Trophoblast cell (in vitro differentiated cells and primary cell): ENCODE results near the gene SPSB4.

ENCODE experiments used
- DNase-seq, 2 donors: peaks; one replicate each; pipeline ENCODE4 v3.0.0-alpha.2; 2016
- H2AFZ ChIP-seq: 2 replicates; pipeline ENCODE4 v1.6.1; 2013; ENCODE audit warnings: low read length, moderate library complexity, mild to moderate bottlenecking; ENCODE audit not compliant: insufficient read depth, poor library complexity
- H2AK5ac ChIP-seq: 2 replicates; pipeline ENCODE4 v1.6.1; 2013; ENCODE audit warnings: mild to moderate bottlenecking, low read length
- H2BK120ac ChIP-seq: 2 replicates; pipeline ENCODE4 v1.6.1; 2013; ENCODE audit warnings: low read length, mild to moderate bottlenecking, moderate library complexity; ENCODE audit not compliant: insufficient read depth, poor library complexity
- H2BK12ac ChIP-seq: 2 replicates; pipeline ENCODE4 v1.6.1; 2013; ENCODE audit warnings: mild to moderate bottlenecking, low read length, moderate library complexity
- H2BK5ac ChIP-seq: 2 replicates; pipeline ENCODE4 v1.6.1; 2013; ENCODE audit warnings: low read length, low read depth, moderate library complexity, mild to moderate bottlenecking; ENCODE audit not compliant: poor library complexity
- H3K14ac ChIP-seq: 2 replicates; pipeline ENCODE4 v1.6.1; 2013; ENCODE audit warnings: mild to moderate bottlenecking, low read length
- H3K18ac ChIP-seq: 2 replicates; pipeline ENCODE4 v1.6.1; 2013; ENCODE audit warnings: mild to moderate bottlenecking, low read length
- H3K23ac ChIP-seq: 2 replicates; pipeline ENCODE4 v1.6.1; 2013; ENCODE audit warnings: low read length
- H3K27ac ChIP-seq: 2 replicates; pipeline ENCODE4 v1.5.1; 2013; ENCODE audit warnings: low read depth, mild to moderate bottlenecking, inconsistent platforms, low read length, moderate library complexity
- H3K27me3 ChIP-seq: 2 replicates; pipeline ENCODE4 v1.6.1; 2013; ENCODE audit warnings: inconsistent platforms, mild to moderate bottlenecking, low read length, moderate library complexity; ENCODE audit not compliant: insufficient read depth
- H3K36me3 ChIP-seq, 2 experiments: 1 replicate in 1 of 2; 2 replicates in 1 of 2; pipeline ENCODE4 v1.6.1; 2013; ENCODE audit warnings: low read length in 2 of 2, mild to moderate bottlenecking in 2 of 2, moderate library complexity in 1 of 2; ENCODE audit not compliant: insufficient read depth in 2 of 2, control insufficient read depth in 1 of 2
- H3K4ac ChIP-seq: 2 replicates; pipeline ENCODE4 v1.6.1; 2013; ENCODE audit warnings: low read depth, mild to moderate bottlenecking, low read length, moderate library complexity
- H3K4me1 ChIP-seq, 2 experiments: 1 replicate in 1 of 2; 2 replicates in 1 of 2; pipeline ENCODE4 v1.6.1; 2013; ENCODE audit warnings: low read length in 2 of 2, mild to moderate bottlenecking in 2 of 2, moderate library complexity in 1 of 2; ENCODE audit not compliant: insufficient read depth in 2 of 2, control insufficient read depth in 1 of 2
- H3K4me2 ChIP-seq: 2 replicates; pipeline ENCODE4 v1.6.1; 2013; ENCODE audit warnings: inconsistent platforms, mild to moderate bottlenecking, low read length, moderate library complexity
- H3K4me3 ChIP-seq: 2 replicates; pipeline ENCODE4 v1.5.1; 2013; ENCODE audit warnings: mild to moderate bottlenecking, low read depth, low read length, inconsistent platforms
- H3K79me1 ChIP-seq: one replicate; pipeline ENCODE4 v1.6.1; 2013; ENCODE audit warnings: low read length
- H3K79me2 ChIP-seq: 2 replicates; pipeline ENCODE4 v1.6.1; 2013; ENCODE audit warnings: low read length, mild to moderate bottlenecking; ENCODE audit not compliant: control insufficient read depth, insufficient read depth, poor library complexity
- H3K9ac ChIP-seq: 2 replicates; pipeline ENCODE4 v1.6.1; 2013; ENCODE audit warnings: mild to moderate bottlenecking, low read length
- H3K9me3 ChIP-seq: 2 replicates; pipeline ENCODE4 v1.6.1; 2013; ENCODE audit warnings: low read depth, mild to moderate bottlenecking, control low read depth, inconsistent platforms, low read length; ENCODE audit not compliant: insufficient read depth
- H4K12ac ChIP-seq: 2 replicates; pipeline ENCODE4 v1.6.1; 2013; ENCODE audit warnings: low read depth, mild to moderate bottlenecking, low read length, moderate library complexity
- H4K8ac ChIP-seq: 2 replicates; pipeline ENCODE4 v1.6.1; 2013; ENCODE audit warnings: low read depth, mild to moderate bottlenecking, low read length, moderate library complexity
- H4K91ac ChIP-seq: one replicate; pipeline ENCODE4 v1.6.1; 2013; ENCODE audit warnings: low read depth, mild to moderate bottlenecking, low read length, moderate library complexity
- WGBS: extraction: QIAGEN DNeasy Blood & Tissue Kit; methylation state at CpG from one replicate; pipeline ENCODE4 v1.1.7; 2013; ENCODE audit warnings: missing lambda C conversion rate; ENCODE audit not compliant: insufficient read length, insufficient coverage; ENCODE audit errors: extremely low coverage; 5-methylcytosine and 5-hydroxymethylcytosine counted together

SPSB4 gene

GRCh38 chr3:141073580-141073979 is 22.4 kb downstream of the SPSB4 start:
- peak overlapping the region; percentile 50 for H3K4ac ChIP-seq
- no peak overlapping the region for H3K23ac ChIP-seq
- DNase-seq, result no peak
- no peak overlapping the region for H3K4me2 ChIP-seq
- H2BK12ac ChIP-seq, result no peak overlapping the region
- WGBS, result no CpG with 5 or more reads among the region's 2 CpGs
- H3K14ac ChIP-seq, result no peak overlapping the region
- no peak overlapping the region for H4K91ac ChIP-seq
- H3K9ac ChIP-seq, result no peak overlapping the region
- no peak overlapping the region for H3K27ac ChIP-seq
- H2AK5ac ChIP-seq, result no peak overlapping the region
- no peak overlapping the region for H3K18ac ChIP-seq
- H2BK5ac ChIP-seq, result no peak overlapping the region
- no peak overlapping the region for H2AFZ ChIP-seq
- peaks cover 41 to 52% of the 10 kb centered on the region in 2 experiments for H3K4me1 ChIP-seq
- H4K12ac ChIP-seq, result no peak overlapping the region
- no peaks in the 10 kb centered on the region for H3K9me3 ChIP-seq
- H3K79me1 ChIP-seq, result peaks cover 14% of the 10 kb centered on the region
- H3K27me3 ChIP-seq, result no peaks in the 10 kb centered on the region
- H3K79me2 ChIP-seq, result peaks cover 19% of the 10 kb centered on the region
- no peak overlapping the region for H4K8ac ChIP-seq
- no peak overlapping the region for H3K4me3 ChIP-seq
- H3K36me3 ChIP-seq, result peaks cover 0 to 5% of the 10 kb centered on the region in 2 experiments
- H2BK120ac ChIP-seq, result no peak overlapping the region

DNA sequence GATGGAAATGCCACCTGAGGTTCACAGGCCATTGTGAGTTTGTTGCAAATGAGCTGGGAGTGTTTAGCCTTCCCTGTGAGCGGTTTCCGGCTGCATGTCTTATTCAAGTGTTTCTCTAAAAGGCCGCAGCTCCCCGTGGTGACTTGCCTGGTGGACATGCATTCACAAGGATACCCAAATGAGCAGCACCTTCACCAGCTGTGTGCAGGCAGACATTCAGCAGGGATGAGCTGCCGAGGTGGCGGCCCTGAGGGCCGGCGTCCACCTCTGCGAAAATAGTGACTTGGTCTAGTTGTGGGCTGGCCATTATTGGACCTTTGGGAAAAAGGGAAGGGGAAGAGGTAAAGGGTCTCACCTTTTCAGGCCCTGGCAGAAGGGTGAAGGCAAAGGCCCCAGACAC is 23.4 kb downstream of the SPSB4 start:
- Histone ChIP-seq H2AK5ac (peak overlapping the region; percentile 7), H4K91ac (no peak overlapping the region), H3K18ac (no peak overlapping the region), H3K79me1 (peaks cover 17% of the 10 kb centered on the region), H4K8ac (no peak overlapping the region), H2BK5ac (no peak overlapping the region), H3K36me3 (peaks cover 0 to 5% of the 10 kb centered on the region in 2 experiments), H3K4me2 (no peak overlapping the region), H3K23ac (no peak overlapping the region), H2BK120ac (no peak overlapping the region), H4K12ac (no peak overlapping the region), H3K4me1 (peaks cover 39 to 52% of the 10 kb centered on the region in 2 experiments), H3K9me3 (no peaks in the 10 kb centered on the region), H3K14ac (no peak overlapping the region), H3K79me2 (peaks cover 21% of the 10 kb centered on the region), H3K4me3 (no peak overlapping the region), H3K27me3 (no peaks in the 10 kb centered on the region), H2AFZ (no peak overlapping the region), H3K27ac (no peak overlapping the region), H3K9ac (no peak overlapping the region), H2BK12ac (peak overlapping the region; percentile 11), H3K4ac (peak overlapping the region; percentile 39)
- DNase-seq, result no peak
- WGBS, result no CpG with 5 or more reads among the region's 9 CpGs

DNA sequence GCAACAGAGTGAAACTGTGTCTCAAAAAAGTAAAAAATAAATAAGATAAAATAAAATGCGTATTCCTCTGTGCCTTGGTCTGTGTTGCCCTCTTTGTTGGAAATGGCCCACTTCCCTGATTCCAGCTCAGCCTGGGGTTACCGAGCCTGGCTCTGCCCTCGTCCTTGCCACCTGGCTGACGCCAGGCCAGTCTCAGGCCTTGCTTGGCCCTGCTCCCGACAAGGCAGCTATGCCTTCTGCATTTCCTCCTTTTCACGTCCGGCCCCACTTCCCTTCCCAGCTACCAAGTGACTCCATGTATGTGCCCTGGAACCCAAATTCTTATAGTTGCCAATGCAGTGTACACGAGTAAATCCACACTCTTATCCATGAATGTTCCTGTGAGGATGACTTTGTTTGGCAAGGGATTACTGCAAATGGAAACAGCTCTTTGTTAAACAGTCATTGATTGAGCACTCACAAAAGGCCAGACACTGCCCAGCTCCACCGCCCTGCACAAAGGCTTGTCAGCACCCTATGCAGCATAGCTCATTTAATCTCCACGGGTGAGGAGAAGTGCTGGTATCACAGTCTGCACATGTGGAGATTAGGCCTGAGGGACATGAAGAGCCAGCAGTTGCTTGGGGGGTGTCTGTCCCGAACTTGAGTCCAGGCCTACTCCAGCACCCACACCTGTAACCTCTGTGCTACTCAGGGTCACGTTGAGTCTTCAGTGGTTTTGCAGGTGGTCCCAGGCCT is 25.1 kb downstream of the SPSB4 start:
- WGBS, result no CpG with 5 or more reads among the region's 12 CpGs
- H3K9me3 ChIP-seq, result no peaks in the 10 kb centered on the region
- DNase-seq, result no peak
- peaks cover 23% of the 10 kb centered on the region for H3K79me2 ChIP-seq
- H4K91ac ChIP-seq, result peak overlapping the region; percentile 49
- H3K79me1 ChIP-seq, result peaks cover 26% of the 10 kb centered on the region
- H3K27me3 ChIP-seq, result no peaks in the 10 kb centered on the region
- peaks cover 0 to 5% of the 10 kb centered on the region in 2 experiments for H3K36me3 ChIP-seq
- peak overlapping the region; percentile 28 for H3K23ac ChIP-seq
- no peak overlapping the region for H3K4me3 ChIP-seq
- H4K8ac ChIP-seq, result peak overlapping the region; percentile 21
- H2AFZ ChIP-seq, result no peak overlapping the region
- peak overlapping the region; percentile 61 for H3K4ac ChIP-seq
- no peak overlapping the region for H3K14ac ChIP-seq
- H4K12ac ChIP-seq, result no peak overlapping the region
- H2BK12ac ChIP-seq, result peak overlapping the region; percentile 81
- H3K4me2 ChIP-seq, result no peak overlapping the region
- peak overlapping the region; percentile 51 for H2AK5ac ChIP-seq
- H3K27ac ChIP-seq, result peak overlapping the region; percentile 8
- H3K18ac ChIP-seq, result peak overlapping the region; percentile 39
- peaks cover 45 to 56% of the 10 kb centered on the region in 2 experiments for H3K4me1 ChIP-seq
- H2BK5ac ChIP-seq, result no peak overlapping the region
- peak overlapping the region; percentile 37 for H2BK120ac ChIP-seq
- H3K9ac ChIP-seq, result peak overlapping the region; percentile 18

DNA sequence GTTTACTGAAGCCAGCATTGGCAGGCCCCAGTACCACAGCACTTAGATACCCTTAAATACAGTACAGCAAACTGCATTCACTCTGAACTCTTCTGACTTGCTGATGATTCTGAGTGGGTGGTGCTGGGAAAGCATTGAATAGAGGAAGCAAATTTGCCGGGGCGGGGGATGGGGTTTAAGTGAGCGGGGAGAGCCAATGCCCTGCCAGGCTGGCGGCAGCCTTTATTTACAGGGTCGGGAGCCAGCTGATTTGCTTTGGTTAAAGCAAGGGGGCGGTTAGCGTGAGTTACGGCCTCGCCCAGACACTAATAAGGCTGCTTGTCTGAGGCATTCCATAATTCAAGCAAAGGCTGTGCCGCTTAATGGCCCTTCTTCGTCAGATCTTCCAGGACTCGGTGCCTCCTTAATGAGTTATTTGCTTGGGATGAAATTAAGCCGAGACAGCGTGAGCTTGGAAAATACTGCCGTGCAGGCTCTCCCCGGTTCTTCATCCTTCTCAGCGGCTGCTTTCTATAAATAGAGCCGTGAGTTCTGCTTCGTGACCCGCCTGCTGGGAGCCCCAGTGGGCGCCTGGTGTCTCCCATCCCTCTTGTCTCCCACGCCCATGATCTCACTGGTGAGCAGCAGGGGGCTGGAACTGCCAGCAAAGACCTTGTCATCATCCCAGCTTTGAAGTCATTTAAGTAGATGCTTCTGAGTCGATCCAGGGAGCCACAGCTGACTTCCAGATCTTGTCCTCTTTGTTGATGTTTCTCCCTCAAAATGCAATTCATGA is 25.8 kb downstream of the SPSB4 start:
- Histone ChIP-seq H3K4me2 (no peak overlapping the region), H2AFZ (no peak overlapping the region), H4K91ac (peak overlapping the region; percentile 57), H2BK12ac (peak overlapping the region; percentile 37), H3K14ac (no peak overlapping the region), H3K79me2 (peaks cover 18% of the 10 kb centered on the region), H2AK5ac (no peak overlapping the region), H3K4me3 (no peak overlapping the region), H3K9ac (no peak overlapping the region), H4K12ac (no peak overlapping the region), H2BK120ac (no peak overlapping the region), H3K9me3 (no peaks in the 10 kb centered on the region), H3K23ac (no peak overlapping the region), H3K36me3 (peaks cover 0 to 5% of the 10 kb centered on the region in 2 experiments), H3K4me1 (peaks cover 42 to 55% of the 10 kb centered on the region in 2 experiments), H4K8ac (peak overlapping the region; percentile 26), H3K4ac (peak overlapping the region; percentile 36), H3K79me1 (peaks cover 24% of the 10 kb centered on the region), H3K18ac (peak overlapping the region; percentile 17), H3K27me3 (no peaks in the 10 kb centered on the region), H2BK5ac (no peak overlapping the region), H3K27ac (no peak overlapping the region)
- no CpG with 5 or more reads among the region's 23 CpGs for WGBS
- peak in 1 of 2 donors; percentile 6 for DNase-seq
